K562 (cell line): ENCODE data around the gene SCNN1A. TPM values are rescaled to one million over a fixed set of nuclear protein-coding genes. Genes with fewer than 3 reads are reported as not detected.

Experiments used
- BRCA1 ChIP-seq, 2 experiments: fragments of 450-650 bp in 1 of 2; sonication (generic) in 1 of 2; formaldehyde crosslinking in 1 of 2; IDR thresholded peaks; 2 replicates each; pipeline versions ENCODE4 v1.5.0 to v1.6.1; 2017 to 2020; ENCODE audit warnings: mild to moderate bottlenecking in 1 of 2, missing genetic modification reagents in 1 of 2
- CEBPB ChIP-seq: fragments of 450-650 bp; IDR thresholded peaks from 2 replicates; pipeline ENCODE4 v1.6.1; 2016; ENCODE audit warnings: missing genetic modification characterization, missing compliant biosample characterization
- CSDE1 ChIP-seq, 2 experiments: fragments of 450-650 bp; IDR thresholded peaks; 2 replicates each; pipeline ENCODE4 v1.6.1; 2016; ENCODE audit warnings: mild to moderate bottlenecking in 1 of 2
- EP400 ChIP-seq: fragments of 450-650 bp; IDR thresholded peaks from 2 replicates; pipeline ENCODE4 v1.6.1; 2017; ENCODE audit warnings: antibody characterized with exemption, mild to moderate bottlenecking, moderate library complexity
- ETV5 ChIP-seq: sonication (generic); formaldehyde crosslinking; IDR thresholded peaks from 2 replicates; pipeline ENCODE4 v1.4.0; 2020; ENCODE audit warnings: low read depth, mild to moderate bottlenecking, missing genetic modification reagents
- GABPB1 ChIP-seq: sonication (generic); formaldehyde crosslinking; IDR thresholded peaks from 2 replicates; pipeline ENCODE4 v1.8.0; 2022; ENCODE audit warnings: mild to moderate bottlenecking, missing genetic modification reagents
- KDM5B ChIP-seq: fragments of 200-600 bp; sonication (generic); IDR thresholded peaks from 2 replicates; pipeline ENCODE4 v1.6.1; 2012; ENCODE audit warnings: low read depth, mild to moderate bottlenecking, moderate library complexity, low read length, control low read depth, inconsistent platforms; ENCODE audit not compliant: insufficient replicate concordance
- NCOA4 ChIP-seq: fragments of 450-650 bp; IDR thresholded peaks from 2 replicates; pipeline ENCODE4 v1.6.1; 2018; ENCODE audit warnings: mild to moderate bottlenecking; ENCODE audit not compliant: partially characterized antibody
- RHOXF2B ChIP-seq: fragments of 250-450 bp; sonication (Bioruptor Pico); conservative IDR thresholded peaks from 2 replicates; pipeline ENCODE4 v1.5.1; 2021
- SIRT6 ChIP-seq: IDR thresholded peaks from one replicate; pipeline ENCODE4 v1.6.1; 2012; ENCODE audit warnings: low read depth, mild to moderate bottlenecking, control low read depth, inconsistent platforms, low read length, moderate library complexity
- SMARCC2 ChIP-seq: fragments of 450-650 bp; IDR thresholded peaks from 2 replicates; pipeline ENCODE4 v1.6.1; 2017; ENCODE audit warnings: antibody characterized with exemption, moderate library complexity, mild to moderate bottlenecking, low read depth
- TAF7 ChIP-seq: fragments of 450-650 bp; IDR thresholded peaks from 2 replicates; pipeline ENCODE4 v1.6.1; 2016; ENCODE audit warnings: missing genetic modification characterization, missing compliant biosample characterization
- TCFL5 ChIP-seq: fragments of 250-450 bp; sonication (Bioruptor Pico); conservative IDR thresholded peaks from 2 replicates; pipeline ENCODE4 v1.6.1; 2021; ENCODE audit warnings: mild to moderate bottlenecking, moderate library complexity, matching md5 sums
- TRIM24 ChIP-seq, 2 experiments: fragments of 450-650 bp; IDR thresholded peaks; 2 replicates each; pipeline ENCODE4 v1.6.1; 2016
- ZC3H4 ChIP-seq: sonication (generic); formaldehyde crosslinking; IDR thresholded peaks from 2 replicates; pipeline ENCODE4 v1.9.0; 2021; ENCODE audit warnings: missing genetic modification reagents, borderline replicate concordance
- ZFP30 ChIP-seq: fragments of 250-450 bp; sonication (Bioruptor Pico); IDR thresholded peaks from 2 replicates; pipeline ENCODE4 v1.8.0; 2022; ENCODE audit warnings: moderate library complexity, mild to moderate bottlenecking, inconsistent platforms, borderline replicate concordance
- ZNF184 ChIP-seq: sonication (generic); formaldehyde crosslinking; IDR thresholded peaks from 2 replicates; pipeline ENCODE4 v1.5.0; 2020; ENCODE audit warnings: missing genetic modification reagents
- ZNF263 ChIP-seq: sonication (generic); formaldehyde crosslinking; IDR thresholded peaks from 2 replicates; pipeline ENCODE4 v1.8.0; 2022; ENCODE audit warnings: mild to moderate bottlenecking, missing genetic modification reagents, borderline replicate concordance
- ZNF274 ChIP-seq: IDR thresholded peaks from 2 replicates; pipeline ENCODE4 v1.6.1; 2011; ENCODE audit warnings: low read depth, mild to moderate bottlenecking, low read length, moderate library complexity, borderline replicate concordance
- polyA plus RNA-seq, 8 experiments: library from polyadenylated mRNA; depleted of rRNA in 4 of 8; stranded (reverse) in 5 of 8; unstranded in 3 of 8; fragments of >200 nt; fragmentation: Nextera tagmentation in 2 of 8; fragmentation: Illumina TruSeq in 1 of 8; extraction: Ambion mirVana in 2 of 8; extraction: Trizol in 1 of 8; gene quantifications; 2 replicates each; pipeline versions ENCODE4 v1.2.1 to v1.2.3, GENCODE V29; 2011 to 2014; ENCODE audit warnings: inconsistent platforms in 1 of 8, missing spikeins in 1 of 8
- total RNA-seq, 7 experiments: library from RNA; depleted of rRNA in 6 of 7; stranded (reverse); fragments of >200 nt in 6 of 7; fragmentation: Illumina TruSeq in 2 of 7; extraction: Trizol in 2 of 7; gene quantifications; 2 replicates each; pipeline versions ENCODE4 v1.2.1 to v1.2.3, GENCODE V29; 2011 to 2021; ENCODE audit warnings: low replicate concordance in 1 of 7
- TF ChIP-seq, protein P1 (sequence below): IDR thresholded peaks from 2 replicates; pipeline ENCODE4 v1.6.1; 2012; ENCODE audit warnings: low read depth, low read length, improper control_type of control experiment, borderline replicate concordance
- TF ChIP-seq, protein P2 (sequence below): sonication (generic); formaldehyde crosslinking; IDR thresholded peaks from 2 replicates; pipeline ENCODE4 v1.8.1; 2023; ENCODE audit warnings: mild to moderate bottlenecking, missing genetic modification reagents
- TF ChIP-seq, protein P3 (sequence below), 2 experiments: IDR thresholded peaks; 2 replicates each; pipeline ENCODE4 v1.6.1; 2012; ENCODE audit warnings: improper control_type of control experiment in 2 of 2, low read depth in 2 of 2, low read length in 2 of 2, borderline replicate concordance in 1 of 2

Gene SCNN1A
- total and polyA plus RNA-seq, 9 of the 15 experiments (the other 6 are each of a cell fraction or from before 2014, with no cell fraction given): 0.15 to 0.49 (median 0.32) TPM; not detected in 5

DNA sequence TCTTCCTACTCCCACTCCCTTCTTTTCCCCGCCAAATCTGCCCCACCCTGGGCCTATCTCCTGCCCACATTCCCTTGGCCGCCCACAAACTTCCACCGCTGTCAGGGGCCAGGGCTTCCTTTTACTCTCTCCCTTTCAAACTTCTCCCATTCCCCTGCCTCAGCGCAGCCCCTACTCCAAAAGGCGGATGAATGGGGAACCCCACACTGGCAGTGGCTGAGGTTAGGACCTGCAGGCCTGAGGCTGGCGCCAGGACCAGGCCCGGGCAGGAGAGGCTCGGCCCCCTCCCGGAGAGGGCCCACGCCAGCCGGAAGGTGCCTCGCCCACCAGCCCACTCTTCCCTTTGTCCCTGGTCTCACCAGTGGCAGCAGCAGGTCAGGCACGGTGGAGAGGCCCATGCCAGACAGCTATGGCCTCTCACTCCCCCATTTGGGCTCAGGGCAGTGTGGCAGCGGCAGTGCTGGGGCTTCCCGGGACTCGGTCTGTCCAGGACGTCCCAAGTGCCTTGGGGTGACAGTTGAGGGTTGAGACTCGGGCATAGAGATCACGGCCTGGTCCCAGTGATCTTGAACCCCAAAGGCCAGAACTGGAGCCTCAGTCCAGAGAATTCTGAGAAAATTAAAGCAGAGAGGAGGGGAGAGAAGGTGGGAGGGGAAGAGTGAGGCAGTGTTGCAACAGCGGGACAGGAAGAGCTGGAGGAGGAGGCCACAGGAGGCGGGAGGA, 33.8 kb downstream of the SCNN1A start, which contains the start of gene TNFRSF1A (continued):
- no peak for TF ChIP-seq SMARCC2
- peak; percentile 29 for TF ChIP-seq KDM5B
- TF ChIP-seq TCFL5: no peak
- peak; percentile 98 for TF ChIP-seq CEBPB (tag)
- no peak for TF ChIP-seq RHOXF2B
- TF ChIP-seq ZFP30 (CRISPR knock-in tag): no peak
- TF ChIP-seq, protein P1, sequence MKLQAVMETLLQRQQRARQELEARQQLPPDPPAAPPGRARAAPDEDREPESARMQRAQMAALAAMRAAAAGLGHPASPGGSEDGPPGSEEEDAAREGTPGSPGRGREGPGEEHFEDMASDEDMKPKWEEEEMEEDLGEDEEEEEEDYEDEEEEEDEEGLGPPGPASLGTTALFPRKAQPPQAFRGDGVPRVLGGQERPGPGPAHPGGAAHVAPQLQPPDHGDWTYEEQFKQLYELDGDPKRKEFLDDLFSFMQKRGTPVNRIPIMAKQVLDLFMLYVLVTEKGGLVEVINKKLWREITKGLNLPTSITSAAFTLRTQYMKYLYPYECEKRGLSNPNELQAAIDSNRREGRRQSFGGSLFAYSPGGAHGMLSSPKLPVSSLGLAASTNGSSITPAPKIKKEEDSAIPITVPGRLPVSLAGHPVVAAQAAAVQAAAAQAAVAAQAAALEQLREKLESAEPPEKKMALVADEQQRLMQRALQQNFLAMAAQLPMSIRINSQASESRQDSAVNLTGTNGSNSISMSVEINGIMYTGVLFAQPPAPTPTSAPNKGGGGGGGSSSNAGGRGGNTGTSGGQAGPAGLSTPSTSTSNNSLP: no peak
- TF ChIP-seq ZNF263: no peak; the same call in 1 of the 2 replicates
- no peak for TF ChIP-seq ZNF274
- 0 out of 2 replicates have a peak, but pooled peaks have one; percentile 57 for TF ChIP-seq ETV5 (CRISPR knock-in tag)
- peak; percentile 36; the same call in 1 of the 2 replicates for TF ChIP-seq GABPB1 (CRISPR knock-in tag)
- TF ChIP-seq EP400: peak; percentile 61; the same call in 1 of the 2 replicates
- peak in 1 of 2 experiments; percentile 75; a peak in 2 of 4 replicates for TF ChIP-seq TRIM24 (IDR thresholded peaks at IDR 0.05)
- TF ChIP-seq NCOA4: no peak
- no peak for TF ChIP-seq ZC3H4
- TF ChIP-seq, protein P2, sequence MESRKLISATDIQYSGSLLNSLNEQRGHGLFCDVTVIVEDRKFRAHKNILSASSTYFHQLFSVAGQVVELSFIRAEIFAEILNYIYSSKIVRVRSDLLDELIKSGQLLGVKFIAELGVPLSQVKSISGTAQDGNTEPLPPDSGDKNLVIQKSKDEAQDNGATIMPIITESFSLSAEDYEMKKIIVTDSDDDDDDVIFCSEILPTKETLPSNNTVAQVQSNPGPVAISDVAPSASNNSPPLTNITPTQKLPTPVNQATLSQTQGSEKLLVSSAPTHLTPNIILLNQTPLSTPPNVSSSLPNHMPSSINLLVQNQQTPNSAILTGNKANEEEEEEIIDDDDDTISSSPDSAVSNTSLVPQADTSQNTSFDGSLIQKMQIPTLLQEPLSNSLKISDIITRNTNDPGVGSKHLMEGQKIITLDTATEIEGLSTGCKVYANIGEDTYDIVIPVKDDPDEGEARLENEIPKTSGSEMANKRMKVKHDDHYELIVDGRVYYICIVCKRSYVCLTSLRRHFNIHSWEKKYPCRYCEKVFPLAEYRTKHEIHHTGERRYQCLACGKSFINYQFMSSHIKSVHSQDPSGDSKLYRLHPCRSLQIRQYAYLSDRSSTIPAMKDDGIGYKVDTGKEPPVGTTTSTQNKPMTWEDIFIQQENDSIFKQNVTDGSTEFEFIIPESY (CRISPR knock-in tag): 0 out of 2 replicates have a peak, but pooled peaks have one; percentile 22
- no peak for TF ChIP-seq BRCA1 (IDR thresholded peaks at IDR 0.05)
- TF ChIP-seq BRCA1 (CRISPR knock-in tag; IDR thresholded peaks at IDR 0.05): no peak
- no peak for TF ChIP-seq CSDE1 (IDR thresholded peaks at IDR 0.05)
- TF ChIP-seq TAF7: no peak
- TF ChIP-seq, protein P3, sequence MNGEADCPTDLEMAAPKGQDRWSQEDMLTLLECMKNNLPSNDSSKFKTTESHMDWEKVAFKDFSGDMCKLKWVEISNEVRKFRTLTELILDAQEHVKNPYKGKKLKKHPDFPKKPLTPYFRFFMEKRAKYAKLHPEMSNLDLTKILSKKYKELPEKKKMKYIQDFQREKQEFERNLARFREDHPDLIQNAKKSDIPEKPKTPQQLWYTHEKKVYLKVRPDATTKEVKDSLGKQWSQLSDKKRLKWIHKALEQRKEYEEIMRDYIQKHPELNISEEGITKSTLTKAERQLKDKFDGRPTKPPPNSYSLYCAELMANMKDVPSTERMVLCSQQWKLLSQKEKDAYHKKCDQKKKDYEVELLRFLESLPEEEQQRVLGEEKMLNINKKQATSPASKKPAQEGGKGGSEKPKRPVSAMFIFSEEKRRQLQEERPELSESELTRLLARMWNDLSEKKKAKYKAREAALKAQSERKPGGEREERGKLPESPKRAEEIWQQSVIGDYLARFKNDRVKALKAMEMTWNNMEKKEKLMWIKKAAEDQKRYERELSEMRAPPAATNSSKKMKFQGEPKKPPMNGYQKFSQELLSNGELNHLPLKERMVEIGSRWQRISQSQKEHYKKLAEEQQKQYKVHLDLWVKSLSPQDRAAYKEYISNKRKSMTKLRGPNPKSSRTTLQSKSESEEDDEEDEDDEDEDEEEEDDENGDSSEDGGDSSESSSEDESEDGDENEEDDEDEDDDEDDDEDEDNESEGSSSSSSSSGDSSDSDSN (IDR thresholded peaks at IDR 0.05; ENCODE audit: borderline replicate concordance in 1 of 2, low read depth in 2 of 2, low read length in 2 of 2): 0 out of 4 replicates have a peak, but pooled peaks have one; percentile 32 to 33
- TF ChIP-seq ZNF184 (CRISPR knock-in tag): no peak
- TF ChIP-seq SIRT6: no peak
